Ovary (tissue), 9 donors: ENCODE data around the gene PLS1. TPM values are rescaled to one million over a fixed set of nuclear protein-coding genes. Genes with fewer than 3 reads are reported as not detected.
A peak's percentile ranks its signal among the peaks of the same experiment; 100 is the strongest.

Source experiments
- DNase-seq, 5 donors: peaks; one replicate each; pipeline ENCODE4 v3.0.0-alpha.2; 2019 to 2020
- H3K27ac ChIP-seq, 2 donors: fragments of 200-600 bp; one replicate each; pipeline versions ENCODE4 v1.5.1 to v1.8.0; 2019 to 2022
- H3K27me3 ChIP-seq: fragments of 200-600 bp; one replicate; pipeline ENCODE4 v1.8.0; 2022
- H3K36me3 ChIP-seq: fragments of 200-600 bp; sonication (generic); one replicate; pipeline ENCODE4 v1.5.1; 2019
- H3K4me1 ChIP-seq: one replicate; pipeline ENCODE4 v1.8.1; 2013; ENCODE audit warnings: mild to moderate bottlenecking, moderate library complexity; ENCODE audit not compliant: insufficient read depth
- H3K4me3 ChIP-seq: fragments of 200-600 bp; sonication (generic); one replicate; pipeline ENCODE4 v1.5.1; 2017
- H3K9me3 ChIP-seq, 2 donors: fragments of 200-600 bp in 1 of 2; sonication (generic) in 1 of 2; one replicate each; pipeline versions ENCODE4 v1.5.1 to v1.8.1; 2013 to 2019; ENCODE audit warnings: mild to moderate bottlenecking in 1 of 2, moderate library complexity in 1 of 2
- EP300 ChIP-seq: sonication (generic); formaldehyde crosslinking; IDR thresholded peaks from one replicate; pipeline ENCODE4 v1.6.1; 2017; ENCODE audit warnings: antibody characterized with exemption
- POLR2A ChIP-seq: fragments of 450-650 bp; IDR thresholded peaks from one replicate; pipeline ENCODE4 v1.6.1; 2017; ENCODE audit warnings: antibody characterized with exemption, mild to moderate bottlenecking, moderate library complexity
- WGBS, 3 donors: extraction: QIAGEN DNeasy Blood & Tissue Kit in 1 of 3; methylation state at CpG; one replicate each; pipeline versions ENCODE4 v1.1.5 to v1.1.7; 2013 to 2017; 5-methylcytosine and 5-hydroxymethylcytosine counted together
- intact Hi-C, 4 donors: fragments of 100-400 bp; cut with DNase I; formaldehyde crosslinking; loops; one replicate each; pipeline versions ENCODE4 v1.11.0 to v1.15.1; 2022 to 2023
- polyA plus RNA-seq, 2 donors: library from polyadenylated mRNA; stranded (reverse); fragments of 200-250 nt in 1 of 2; fragments of 350-450 nt in 1 of 2; fragmentation: Illumina TruSeq in 1 of 2; extraction: RNeasy Lipid Tissue Mini Kit (QIAGEN cat#74804) in 1 of 2; gene quantifications; one replicate each; pipeline ENCODE4 v1.2.3, GENCODE V29; 2013 to 2014
- total RNA-seq, 7 donors: library from RNA; depleted of rRNA in 2 of 7; stranded (reverse); fragments of >200 nt in 2 of 7; fragmentation: NEBNext Ultra II Directional in 3 of 7; extraction: Animal tissue kit (Norgen Biotek cat#: 25700) in 3 of 7; gene quantifications; one replicate each; pipeline versions ENCODE4 v1.1.0 to v1.2.4, GENCODE V29; 2016 to 2023
- TF ChIP-seq, protein P1 (sequence below), 3 donors: fragments of 450-650 bp in 2 of 3; fragments of 200-600 bp in 1 of 3; IDR thresholded peaks; one replicate each; pipeline versions ENCODE4 v1.5.1 to v1.8.0; 2016 to 2022; ENCODE audit warnings: antibody characterized with exemption in 3 of 3, mild to moderate bottlenecking in 1 of 3
- donor health status: DM: no; HTN: no; CAD: no; lungs with moderate emphysema.
- donor health status: DM: no; HTN: no; CAD: no.
- donor health status: Bipolar disorder and iron deficiency.
- donor health status: DM: yes; HTN: yes; CAD: no.
- donor health status: DM: no; HTN: no; CAD: no.
- donor health status: DM: yes; HTN: yes; CAD: no.

PLS1 gene
- total and polyA plus RNA-seq, 9 donors, result 0.61 to 6.9 (median 1.7) TPM

- Histone ChIP-seq H3K27ac (peak within 1 kb of the TSS; percentile 88 to 96), H3K27me3 (no peaks in the 10 kb centered on the region), H3K36me3 (no peaks in the 10 kb centered on the region), H3K4me3 (peak within 1 kb of the TSS; percentile 78), H3K9me3 (no peaks in the 10 kb centered on the region), H3K4me1 (no peaks in the 10 kb centered on the region)
- TF ChIP-seq POLR2A, result peak; percentile 90
- no peak for TF ChIP-seq EP300
- TF ChIP-seq, protein P1, sequence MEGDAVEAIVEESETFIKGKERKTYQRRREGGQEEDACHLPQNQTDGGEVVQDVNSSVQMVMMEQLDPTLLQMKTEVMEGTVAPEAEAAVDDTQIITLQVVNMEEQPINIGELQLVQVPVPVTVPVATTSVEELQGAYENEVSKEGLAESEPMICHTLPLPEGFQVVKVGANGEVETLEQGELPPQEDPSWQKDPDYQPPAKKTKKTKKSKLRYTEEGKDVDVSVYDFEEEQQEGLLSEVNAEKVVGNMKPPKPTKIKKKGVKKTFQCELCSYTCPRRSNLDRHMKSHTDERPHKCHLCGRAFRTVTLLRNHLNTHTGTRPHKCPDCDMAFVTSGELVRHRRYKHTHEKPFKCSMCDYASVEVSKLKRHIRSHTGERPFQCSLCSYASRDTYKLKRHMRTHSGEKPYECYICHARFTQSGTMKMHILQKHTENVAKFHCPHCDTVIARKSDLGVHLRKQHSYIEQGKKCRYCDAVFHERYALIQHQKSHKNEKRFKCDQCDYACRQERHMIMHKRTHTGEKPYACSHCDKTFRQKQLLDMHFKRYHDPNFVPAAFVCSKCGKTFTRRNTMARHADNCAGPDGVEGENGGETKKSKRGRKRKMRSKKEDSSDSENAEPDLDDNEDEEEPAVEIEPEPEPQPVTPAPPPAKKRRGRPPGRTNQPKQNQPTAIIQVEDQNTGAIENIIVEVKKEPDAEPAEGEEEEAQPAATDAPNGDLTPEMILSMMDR (IDR thresholded peaks at IDR 0.05), result peak in 1 of 3 donors; percentile 14
- WGBS, 3 donors, result 0 to 1% (median 1%) methylated on average over 40 to 73 of the region's 73 CpGs
- peak; percentile 70 to 84 (median 82) for DNase-seq
- intact Hi-C loops, result no loop called here
These were observed 127.9 kb downstream of the PLS1 start, which contains the start of gene TRPC1 for GRCh38 chr3:142723968-142724681. Gene TRPC1, plus strand, starts transcription at chr3:142724034. Its CDS starts 526 bp downstream, at chr3:142724560.

- peak; percentile 51 to 68 (median 62) for DNase-seq
- H3K9me3 ChIP-seq, result no peaks in the 10 kb centered on the region
- intact Hi-C loops, result no loop called here
- no peaks in the 10 kb centered on the region for H3K36me3 ChIP-seq
- no peaks in the 10 kb centered on the region for H3K27me3 ChIP-seq
- peak overlapping the region; percentile 78 for H3K4me3 ChIP-seq
- H3K27ac ChIP-seq, result peak overlapping the region; percentile 88 to 96
- 2% methylated on average over 34 to 35 of the region's 35 CpGs for WGBS, 3 donors
- peak; percentile 21 for TF ChIP-seq POLR2A
- TF ChIP-seq, protein P1 (IDR thresholded peaks at IDR 0.05), result peak in 1 of 3 donors; percentile 21
- no peak for TF ChIP-seq EP300
- H3K4me1 ChIP-seq, result no peaks in the 10 kb centered on the region
These were observed 128.6 kb downstream of the PLS1 start for GRCh38 chr3:142724682-142725356.

- 45 to 56% (median 53%) methylated on average over 5 of the region's 5 CpGs for WGBS, 3 donors
- no peaks in the 10 kb centered on the region for H3K36me3 ChIP-seq
- intact Hi-C loops, result no loop called here
- peak overlapping the region in 1 of 2 donors; percentile 96 for H3K27ac ChIP-seq
- no peaks in the 10 kb centered on the region for H3K27me3 ChIP-seq
- H3K4me1 ChIP-seq, result no peaks in the 10 kb centered on the region
- DNase-seq, result no peak
- peak overlapping the region; percentile 78 for H3K4me3 ChIP-seq
- TF ChIP-seq POLR2A, result no peak
- TF ChIP-seq, protein P1 (IDR thresholded peaks at IDR 0.05), result no peak
- H3K9me3 ChIP-seq, result no peaks in the 10 kb centered on the region
These were observed 129.2 kb downstream of the PLS1 start for GRCh38 chr3:142725357-142725739.

GRCh38 chr3:142726017-142726416 lies 129.8 kb downstream of the PLS1 start:
- Histone ChIP-seq H3K36me3 (no peaks in the 10 kb centered on the region), H3K9me3 (no peaks in the 10 kb centered on the region), H3K27me3 (no peaks in the 10 kb centered on the region), H3K4me3 (no peak overlapping the region), H3K27ac (no peak overlapping the region), H3K4me1 (no peaks in the 10 kb centered on the region)
- intact Hi-C loops, result no loop called here
- TF ChIP-seq, protein P1 (IDR thresholded peaks at IDR 0.05), result no peak
- TF ChIP-seq POLR2A, result no peak
- no peak for TF ChIP-seq EP300
- no peak for DNase-seq
- 48 to 67% (median 58%) methylated on average over 1 of the region's 1 CpG for WGBS, 3 donors
